HL-60 (cell line): Measurements from ENCODE around the gene SPI1.

ENCODE experiments used
- DNase-seq, 2 experiments: peaks; one replicate each; pipeline ENCODE4 v3.0.0-alpha.2; 2010 to 2020; ENCODE audit warnings: low read depth in 1 of 2, low spot score in 1 of 2
- H3K27ac ChIP-seq: fragments of 250-450 bp; sonication (Bioruptor Pico); replicated peaks from 2 replicates; pipeline ENCODE4 v1.5.1; 2020; ENCODE audit warnings: mild to moderate bottlenecking, moderate library complexity
- H3K27me3 ChIP-seq: fragments of 250-450 bp; sonication (Bioruptor Pico); 2 replicates; pipeline ENCODE4 v1.5.1; 2021; ENCODE audit warnings: mild to moderate bottlenecking, moderate library complexity; ENCODE audit not compliant: insufficient read depth, poor library complexity, severe bottlenecking
- H3K4me3 ChIP-seq: replicated peaks from 2 replicates; pipeline ENCODE4 v1.5.1; 2011; ENCODE audit warnings: mild to moderate bottlenecking, control low read depth, low read length; ENCODE audit not compliant: insufficient read depth
- GABPA ChIP-seq: IDR thresholded peaks from 2 replicates; pipeline ENCODE4 v1.6.1; 2012; ENCODE audit warnings: low read depth
- POLR2AphosphoS5 ChIP-seq: IDR thresholded peaks from 2 replicates; pipeline ENCODE4 v1.6.1; 2012; ENCODE audit warnings: low read depth
- SPI1 ChIP-seq: IDR thresholded peaks from 2 replicates; pipeline ENCODE4 v1.6.1; 2012; ENCODE audit warnings: low read depth, mild to moderate bottlenecking, borderline replicate concordance
- TF ChIP-seq, protein P1 (sequence below): IDR thresholded peaks from one replicate; pipeline ENCODE4 v1.5.1; 2011; ENCODE audit warnings: low read length, control low read depth, inconsistent platforms; ENCODE audit not compliant: insufficient read depth
- TF ChIP-seq, protein P2 (sequence below): IDR thresholded peaks from 2 replicates; pipeline ENCODE4 v1.6.1; 2012; ENCODE audit warnings: low read depth; ENCODE audit not compliant: insufficient replicate concordance

Gene SPI1

DNA sequence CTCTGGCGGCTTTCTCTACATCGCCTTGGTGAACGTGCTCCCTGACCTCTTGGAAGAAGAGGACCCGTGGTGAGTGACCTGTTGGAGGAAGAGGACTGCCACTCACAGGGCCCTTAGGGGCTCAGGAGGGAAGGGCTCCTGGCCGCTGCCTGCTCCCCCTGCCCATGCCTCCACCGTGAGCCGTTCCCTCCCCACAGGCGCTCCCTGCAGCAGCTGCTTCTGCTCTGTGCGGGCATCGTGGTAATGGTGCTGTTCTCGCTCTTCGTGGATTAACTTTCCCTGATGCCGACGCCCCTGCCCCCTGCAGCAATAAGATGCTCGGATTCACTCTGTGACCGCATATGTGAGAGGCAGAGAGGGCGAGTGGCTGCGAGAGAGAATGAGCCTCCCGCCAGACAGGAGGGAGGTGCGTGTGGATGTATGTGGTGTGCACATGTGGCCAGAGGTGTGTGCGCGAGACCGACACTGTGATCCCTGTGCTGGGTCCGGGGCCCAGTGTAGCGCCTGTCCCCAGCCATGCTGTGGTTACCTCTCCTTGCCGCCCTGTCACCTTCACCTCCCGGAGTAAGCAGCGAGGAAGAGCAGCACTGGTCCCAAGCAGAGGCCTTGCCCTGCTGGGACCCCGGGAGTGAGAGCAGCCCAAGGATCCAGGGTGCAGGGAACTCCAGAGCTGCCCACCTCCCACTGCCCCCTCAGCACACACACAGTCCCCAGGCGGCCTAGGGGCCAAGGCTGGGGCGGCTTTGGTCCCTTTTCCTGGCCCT lies 36.9 kb upstream of the SPI1 start:
- H3K4me3 ChIP-seq, result no peak overlapping the region
- no peaks in the 10 kb centered on the region for H3K27me3 ChIP-seq
- no peak overlapping the region for H3K27ac ChIP-seq
- DNase-seq, result no peak
- TF ChIP-seq SPI1 (no peak), POLR2AphosphoS5 (no peak), GABPA (no peak)
- TF ChIP-seq, protein P1, sequence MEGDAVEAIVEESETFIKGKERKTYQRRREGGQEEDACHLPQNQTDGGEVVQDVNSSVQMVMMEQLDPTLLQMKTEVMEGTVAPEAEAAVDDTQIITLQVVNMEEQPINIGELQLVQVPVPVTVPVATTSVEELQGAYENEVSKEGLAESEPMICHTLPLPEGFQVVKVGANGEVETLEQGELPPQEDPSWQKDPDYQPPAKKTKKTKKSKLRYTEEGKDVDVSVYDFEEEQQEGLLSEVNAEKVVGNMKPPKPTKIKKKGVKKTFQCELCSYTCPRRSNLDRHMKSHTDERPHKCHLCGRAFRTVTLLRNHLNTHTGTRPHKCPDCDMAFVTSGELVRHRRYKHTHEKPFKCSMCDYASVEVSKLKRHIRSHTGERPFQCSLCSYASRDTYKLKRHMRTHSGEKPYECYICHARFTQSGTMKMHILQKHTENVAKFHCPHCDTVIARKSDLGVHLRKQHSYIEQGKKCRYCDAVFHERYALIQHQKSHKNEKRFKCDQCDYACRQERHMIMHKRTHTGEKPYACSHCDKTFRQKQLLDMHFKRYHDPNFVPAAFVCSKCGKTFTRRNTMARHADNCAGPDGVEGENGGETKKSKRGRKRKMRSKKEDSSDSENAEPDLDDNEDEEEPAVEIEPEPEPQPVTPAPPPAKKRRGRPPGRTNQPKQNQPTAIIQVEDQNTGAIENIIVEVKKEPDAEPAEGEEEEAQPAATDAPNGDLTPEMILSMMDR, result no peak
- TF ChIP-seq, protein P2, sequence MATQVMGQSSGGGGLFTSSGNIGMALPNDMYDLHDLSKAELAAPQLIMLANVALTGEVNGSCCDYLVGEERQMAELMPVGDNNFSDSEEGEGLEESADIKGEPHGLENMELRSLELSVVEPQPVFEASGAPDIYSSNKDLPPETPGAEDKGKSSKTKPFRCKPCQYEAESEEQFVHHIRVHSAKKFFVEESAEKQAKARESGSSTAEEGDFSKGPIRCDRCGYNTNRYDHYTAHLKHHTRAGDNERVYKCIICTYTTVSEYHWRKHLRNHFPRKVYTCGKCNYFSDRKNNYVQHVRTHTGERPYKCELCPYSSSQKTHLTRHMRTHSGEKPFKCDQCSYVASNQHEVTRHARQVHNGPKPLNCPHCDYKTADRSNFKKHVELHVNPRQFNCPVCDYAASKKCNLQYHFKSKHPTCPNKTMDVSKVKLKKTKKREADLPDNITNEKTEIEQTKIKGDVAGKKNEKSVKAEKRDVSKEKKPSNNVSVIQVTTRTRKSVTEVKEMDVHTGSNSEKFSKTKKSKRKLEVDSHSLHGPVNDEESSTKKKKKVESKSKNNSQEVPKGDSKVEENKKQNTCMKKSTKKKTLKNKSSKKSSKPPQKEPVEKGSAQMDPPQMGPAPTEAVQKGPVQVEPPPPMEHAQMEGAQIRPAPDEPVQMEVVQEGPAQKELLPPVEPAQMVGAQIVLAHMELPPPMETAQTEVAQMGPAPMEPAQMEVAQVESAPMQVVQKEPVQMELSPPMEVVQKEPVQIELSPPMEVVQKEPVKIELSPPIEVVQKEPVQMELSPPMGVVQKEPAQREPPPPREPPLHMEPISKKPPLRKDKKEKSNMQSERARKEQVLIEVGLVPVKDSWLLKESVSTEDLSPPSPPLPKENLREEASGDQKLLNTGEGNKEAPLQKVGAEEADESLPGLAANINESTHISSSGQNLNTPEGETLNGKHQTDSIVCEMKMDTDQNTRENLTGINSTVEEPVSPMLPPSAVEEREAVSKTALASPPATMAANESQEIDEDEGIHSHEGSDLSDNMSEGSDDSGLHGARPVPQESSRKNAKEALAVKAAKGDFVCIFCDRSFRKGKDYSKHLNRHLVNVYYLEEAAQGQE, result no peak

DNA sequence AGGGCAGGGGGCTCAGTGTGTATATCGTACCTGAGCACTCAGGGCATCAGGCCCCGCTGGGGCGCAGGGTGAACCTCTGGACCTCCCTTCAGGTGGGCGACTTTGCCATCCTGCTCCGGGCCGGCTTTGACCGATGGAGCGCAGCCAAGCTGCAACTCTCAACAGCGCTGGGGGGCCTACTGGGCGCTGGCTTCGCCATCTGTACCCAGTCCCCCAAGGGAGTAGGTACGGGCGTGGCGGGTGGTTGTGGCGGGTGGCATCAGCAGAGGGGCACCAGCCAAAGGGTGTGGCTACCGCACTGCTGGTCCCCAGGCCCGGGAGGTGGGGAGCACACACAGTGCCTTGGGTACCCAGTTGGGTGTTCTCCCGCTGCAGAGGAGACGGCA lies 36.3 kb upstream of the SPI1 start:
- Histone ChIP-seq H3K27me3 (no peaks in the 10 kb centered on the region), H3K4me3 (no peak overlapping the region), H3K27ac (no peak overlapping the region)
- TF ChIP-seq GABPA, result no peak
- no peak for TF ChIP-seq SPI1
- TF ChIP-seq, protein P2, result no peak
- no peak for TF ChIP-seq POLR2AphosphoS5
- TF ChIP-seq, protein P1, result no peak
- no peak for DNase-seq

DNA sequence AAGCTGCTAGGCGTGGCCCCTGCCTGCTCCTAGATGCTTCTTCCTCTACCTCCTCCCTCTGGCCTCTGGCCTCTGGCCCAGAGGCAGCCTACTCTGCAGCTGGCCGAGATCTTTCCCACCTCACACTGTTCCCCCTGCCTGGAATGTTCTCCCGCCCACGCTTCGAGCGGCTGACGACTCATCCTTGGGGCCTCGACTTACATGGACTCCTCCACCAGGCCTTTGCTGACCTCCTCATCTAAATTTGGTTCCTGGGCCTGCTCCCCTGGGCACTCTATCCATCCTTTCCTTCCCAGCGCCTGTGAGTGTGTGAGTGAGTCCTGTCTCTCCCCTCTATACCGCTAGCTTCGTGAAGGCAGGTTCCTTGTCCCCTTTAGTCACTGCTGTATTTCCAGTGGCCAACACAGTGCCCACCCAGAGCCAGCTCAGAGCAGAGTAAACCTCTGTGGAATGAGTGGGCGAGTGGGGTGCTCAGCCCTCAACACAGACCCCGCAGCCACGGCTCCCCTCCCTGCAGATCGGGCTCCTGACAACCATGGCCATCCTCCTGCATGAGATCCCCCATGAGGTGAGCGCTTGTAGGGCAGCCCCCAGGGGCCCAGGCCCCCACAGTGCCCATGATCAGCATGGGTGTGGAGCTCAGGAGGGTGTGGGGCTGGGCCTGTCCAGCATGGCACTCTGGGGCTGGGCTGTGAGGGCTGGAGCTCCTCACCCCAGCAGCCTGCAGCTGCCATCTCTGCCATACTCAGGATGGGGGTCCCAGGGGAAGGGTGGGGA lies 35.7 kb upstream of the SPI1 start:
- TF ChIP-seq POLR2AphosphoS5, result peak; percentile 20; the same call in 1 of the 2 replicates
- TF ChIP-seq, protein P2, result no peak
- Histone ChIP-seq H3K27ac (no peak overlapping the region), H3K27me3 (no peaks in the 10 kb centered on the region), H3K4me3 (no peak overlapping the region)
- DNase-seq, result no peak
